H9 (cell line): ENCODE results near the gene CPEB2. TPM values are rescaled to one million over a fixed set of nuclear protein-coding genes. Genes with fewer than 3 reads are reported as not detected.

Experiments used
- DNase-seq: peaks from one replicate; pipeline ENCODE4 v3.0.0-alpha.2; 2017
- H2AFZ ChIP-seq: one replicate; pipeline ENCODE4 v1.6.1; 2013; ENCODE audit warnings: mild to moderate bottlenecking, low read length, control low read depth, moderate library complexity
- H2AK5ac ChIP-seq: 2 replicates; pipeline ENCODE4 v1.6.1; 2013; ENCODE audit warnings: low read length, control low read depth, mixed read lengths; ENCODE audit not compliant: insufficient read length
- H2BK120ac ChIP-seq: one replicate; pipeline ENCODE4 v1.6.1; 2013; ENCODE audit warnings: low read depth, mild to moderate bottlenecking, low read length, control low read depth, inconsistent platforms; ENCODE audit not compliant: poor library complexity, severe bottlenecking
- H2BK12ac ChIP-seq: 2 replicates; pipeline ENCODE4 v1.6.1; 2013; ENCODE audit warnings: low read length, control low read depth, mixed read lengths, low read depth; ENCODE audit not compliant: insufficient read length
- H2BK15ac ChIP-seq: 2 replicates; pipeline ENCODE4 v1.6.1; 2013; ENCODE audit warnings: low read depth, low read length, control low read depth
- H2BK20ac ChIP-seq: one replicate; pipeline ENCODE4 v1.6.1; 2013; ENCODE audit warnings: low read depth, mild to moderate bottlenecking, low read length, control low read depth, inconsistent platforms; ENCODE audit not compliant: poor library complexity, severe bottlenecking
- H2BK5ac ChIP-seq: 2 replicates; pipeline ENCODE4 v1.6.1; 2013; ENCODE audit warnings: low read length, control low read depth, mixed read lengths; ENCODE audit not compliant: insufficient read length
- H3K14ac ChIP-seq: 2 replicates; pipeline ENCODE4 v1.6.1; 2013; ENCODE audit warnings: low read length, control low read depth; ENCODE audit not compliant: insufficient read depth
- H3K18ac ChIP-seq: 2 replicates; pipeline ENCODE4 v1.6.1; 2013; ENCODE audit warnings: low read depth, mild to moderate bottlenecking, mixed read lengths, low read length, control low read depth; ENCODE audit not compliant: insufficient read length
- H3K23ac ChIP-seq: 2 replicates; pipeline ENCODE4 v1.6.1; 2013; ENCODE audit warnings: low read length, control low read depth, mixed read lengths, low read depth; ENCODE audit not compliant: insufficient read length
- H3K23me2 ChIP-seq: 2 replicates; pipeline ENCODE4 v1.6.1; 2013; ENCODE audit warnings: low read depth, mild to moderate bottlenecking, mixed read lengths, low read length, control low read depth; ENCODE audit not compliant: insufficient read length, poor library complexity, severe bottlenecking
- H3K27ac ChIP-seq: 2 replicates; pipeline ENCODE4 v1.5.1; 2013; ENCODE audit warnings: low read length, control low read depth, mixed read lengths, low read depth; ENCODE audit not compliant: insufficient read length
- H3K27me3 ChIP-seq: 2 replicates; pipeline ENCODE4 v1.6.1; 2013; ENCODE audit warnings: low read length, control low read depth, inconsistent platforms; ENCODE audit not compliant: insufficient read depth
- H3K4ac ChIP-seq: 2 replicates; pipeline ENCODE4 v1.6.1; 2013; ENCODE audit warnings: low read depth, mild to moderate bottlenecking, control low read depth, inconsistent platforms, low read length, moderate library complexity
- H3K4me1 ChIP-seq: 2 replicates; pipeline ENCODE4 v1.6.1; 2013; ENCODE audit warnings: low read length, control low read depth, inconsistent platforms; ENCODE audit not compliant: insufficient read depth
- H3K4me2 ChIP-seq: 2 replicates; pipeline ENCODE4 v1.6.1; 2013; ENCODE audit warnings: low read length, control low read depth, mixed read lengths; ENCODE audit not compliant: insufficient read length, insufficient read depth
- H3K56ac ChIP-seq: 2 replicates; pipeline ENCODE4 v1.6.1; 2013; ENCODE audit warnings: low read depth, mild to moderate bottlenecking, mixed read lengths, low read length, control low read depth; ENCODE audit not compliant: insufficient read length
- H3K79me1 ChIP-seq: 2 replicates; pipeline ENCODE4 v1.6.1; 2013; ENCODE audit warnings: low read depth, mild to moderate bottlenecking, moderate library complexity, low read length, control low read depth, inconsistent platforms; ENCODE audit not compliant: insufficient read depth, poor library complexity, severe bottlenecking
- H3K79me2 ChIP-seq: 2 replicates; pipeline ENCODE4 v1.6.1; 2013; ENCODE audit warnings: low read length, control low read depth, inconsistent platforms; ENCODE audit not compliant: insufficient read depth
- H3K9ac ChIP-seq: 2 replicates; pipeline ENCODE4 v1.6.1; 2013; ENCODE audit warnings: low read length, control low read depth, mixed read lengths; ENCODE audit not compliant: insufficient read length; ENCODE audit errors: extremely low read depth
- H3K9me3 ChIP-seq: one replicate; pipeline ENCODE4 v1.6.1; 2013; ENCODE audit warnings: low read depth, low read length, inconsistent platforms; ENCODE audit not compliant: control insufficient read depth
- H3T11ph ChIP-seq: one replicate; pipeline ENCODE4 v1.6.1; 2013; ENCODE audit warnings: mild to moderate bottlenecking, low read length, control low read depth, inconsistent platforms
- H4K20me1 ChIP-seq: one replicate; pipeline ENCODE4 v1.6.1; 2013; ENCODE audit not compliant: control insufficient read depth, insufficient read length, insufficient read depth
- H4K5ac ChIP-seq: 2 replicates; pipeline ENCODE4 v1.6.1; 2013; ENCODE audit warnings: low read depth, mild to moderate bottlenecking, mixed read lengths, low read length, control low read depth; ENCODE audit not compliant: insufficient read length
- H4K8ac ChIP-seq: replicated peaks from 2 replicates; pipeline ENCODE4 v1.6.1; 2013; ENCODE audit warnings: low read length, control low read depth, mixed read lengths, low read depth; ENCODE audit not compliant: insufficient read length
- H4K91ac ChIP-seq: 2 replicates; pipeline ENCODE4 v1.6.1; 2013; ENCODE audit warnings: low read depth, mild to moderate bottlenecking, moderate library complexity, mixed read lengths, low read length, control low read depth; ENCODE audit not compliant: insufficient read length
- H3K27ac Mint-ChIP-seq, 3 experiments: 2 replicates in 2 of 3; 3 replicates in 1 of 3; pipeline ENCODE4 v1.8.0; 2020 to 2021; ENCODE audit warnings: mixed read lengths in 3 of 3, mild to moderate bottlenecking in 1 of 3, moderate library complexity in 1 of 3
- H3K27me3 Mint-ChIP-seq: 2 replicates; pipeline ENCODE4 v1.8.0; 2021; ENCODE audit warnings: low read depth, mild to moderate bottlenecking, moderate library complexity, mixed read lengths
- H3K36me3 Mint-ChIP-seq, 3 experiments: 2 replicates in 2 of 3; 3 replicates in 1 of 3; pipeline ENCODE4 v1.8.0; 2020 to 2021; ENCODE audit warnings: low read depth in 3 of 3, mixed read lengths in 3 of 3; ENCODE audit not compliant: insufficient read depth in 1 of 3
- H3K4me1 Mint-ChIP-seq, 2 experiments: 2 replicates each; pipeline ENCODE4 v1.8.0; 2020; ENCODE audit warnings: mixed read lengths in 2 of 2
- H3K4me3 Mint-ChIP-seq, 2 experiments: 2 replicates in 1 of 2; 3 replicates in 1 of 2; pipeline ENCODE4 v1.8.0; 2020 to 2021; ENCODE audit warnings: mild to moderate bottlenecking in 2 of 2, mixed read lengths in 2 of 2, moderate library complexity in 1 of 2
- H3K9me3 Mint-ChIP-seq, 2 experiments: 2 replicates in 1 of 2; 3 replicates in 1 of 2; pipeline ENCODE4 v1.8.0; 2020; ENCODE audit warnings: mild to moderate bottlenecking in 2 of 2, mixed read lengths in 2 of 2, moderate library complexity in 1 of 2
- whole genome bisulfite sequencing: extraction: QIAGEN DNeasy Blood & Tissue Kit; methylation state at CpG from one replicate; pipeline ENCODE4 v1.1.7; 2013; ENCODE audit warnings: missing lambda C conversion rate, low lambda C conversion rate, mixed read lengths; ENCODE audit not compliant: insufficient read length; ENCODE audit errors: extremely low coverage; 5-methylcytosine and 5-hydroxymethylcytosine counted together
- total RNA-seq: library from RNA; stranded (reverse); gene quantifications from 2 replicates; pipeline ENCODE4 v1.2.1, GENCODE V29; 2021
- TF ChIP-seq, protein P1 (sequence below): fragments of 200-600 bp; sonication (generic); conservative IDR thresholded peaks from 3 replicates; pipeline ENCODE4 v1.8.0; 2021; ENCODE audit warnings: antibody characterized with exemption, mild to moderate bottlenecking

The CPEB2 gene
- total RNA-seq, 1 experiment from 2014 or later, result 1.8 TPM

DNA sequence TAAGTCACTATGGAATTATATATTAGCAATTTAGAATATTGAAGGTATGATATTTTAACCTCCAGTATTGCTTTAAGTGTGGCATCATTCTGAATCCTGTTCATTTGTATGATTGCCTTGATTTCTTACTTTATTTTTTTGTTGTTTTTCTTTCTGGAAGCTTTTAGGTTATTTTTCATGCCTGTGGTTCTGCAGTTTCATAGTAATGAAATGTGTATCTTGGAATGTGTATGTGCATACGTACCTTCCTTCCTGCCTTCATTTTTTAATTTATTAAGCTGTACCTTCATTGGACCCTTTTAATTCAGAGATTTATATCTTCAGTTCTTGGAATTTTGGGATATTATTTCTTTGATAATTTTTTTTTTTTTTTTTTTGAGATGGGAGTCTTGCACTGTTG is 22.1 kb downstream of the CPEB2 start:
- Histone ChIP-seq H3K9ac (no peak overlapping the region), H2BK20ac (no peak overlapping the region), H3K14ac (no peak overlapping the region), H3K4me2 (no peak overlapping the region), H2BK12ac (no peak overlapping the region), H3K18ac (no peak overlapping the region), H3K9me3 (no peaks in the 10 kb centered on the region), H3K23ac (no peak overlapping the region), H2BK5ac (no peak overlapping the region), H3K79me1 (no peaks in the 10 kb centered on the region), H4K91ac (no peak overlapping the region), H4K5ac (no peak overlapping the region), H4K20me1 (no peaks in the 10 kb centered on the region), H3K4me1 (no peaks in the 10 kb centered on the region), H2AFZ (no peak overlapping the region), H2BK15ac (no peak overlapping the region), H3K27ac (no peak overlapping the region), H3K79me2 (no peaks in the 10 kb centered on the region), H2AK5ac (no peak overlapping the region), H2BK120ac (no peak overlapping the region), H3K23me2 (no peaks in the 10 kb centered on the region), H3K56ac (no peak overlapping the region), H3K4ac (no peak overlapping the region), H3T11ph (no peak overlapping the region), H4K8ac (no peak overlapping the region), H3K27me3 (no peaks in the 10 kb centered on the region)
- Mint-ChIP-seq H3K27me3 (no peaks in the 10 kb centered on the region), H3K4me3 (no peak overlapping the region), H3K27ac (no peak overlapping the region), H3K9me3 (no peaks in the 10 kb centered on the region), H3K36me3 (no peaks in the 10 kb centered on the region), H3K4me1 (peaks cover 0 to 7% of the 10 kb centered on the region in 2 experiments; a peak in 3 of 4 replicates)
- TF ChIP-seq, protein P1, sequence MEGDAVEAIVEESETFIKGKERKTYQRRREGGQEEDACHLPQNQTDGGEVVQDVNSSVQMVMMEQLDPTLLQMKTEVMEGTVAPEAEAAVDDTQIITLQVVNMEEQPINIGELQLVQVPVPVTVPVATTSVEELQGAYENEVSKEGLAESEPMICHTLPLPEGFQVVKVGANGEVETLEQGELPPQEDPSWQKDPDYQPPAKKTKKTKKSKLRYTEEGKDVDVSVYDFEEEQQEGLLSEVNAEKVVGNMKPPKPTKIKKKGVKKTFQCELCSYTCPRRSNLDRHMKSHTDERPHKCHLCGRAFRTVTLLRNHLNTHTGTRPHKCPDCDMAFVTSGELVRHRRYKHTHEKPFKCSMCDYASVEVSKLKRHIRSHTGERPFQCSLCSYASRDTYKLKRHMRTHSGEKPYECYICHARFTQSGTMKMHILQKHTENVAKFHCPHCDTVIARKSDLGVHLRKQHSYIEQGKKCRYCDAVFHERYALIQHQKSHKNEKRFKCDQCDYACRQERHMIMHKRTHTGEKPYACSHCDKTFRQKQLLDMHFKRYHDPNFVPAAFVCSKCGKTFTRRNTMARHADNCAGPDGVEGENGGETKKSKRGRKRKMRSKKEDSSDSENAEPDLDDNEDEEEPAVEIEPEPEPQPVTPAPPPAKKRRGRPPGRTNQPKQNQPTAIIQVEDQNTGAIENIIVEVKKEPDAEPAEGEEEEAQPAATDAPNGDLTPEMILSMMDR, result no peak
- DNase-seq, result no peak
- no CpG with 5 or more reads among the region's 1 CpG for WGBS
